KMS-11 (cell line): ENCODE measurements around the gene GFER.

Source experiments
- H2AFZ ChIP-seq: fragments of 200-600 bp; sonication (generic); 2 replicates; pipeline ENCODE4 v1.6.1; 2016; ENCODE audit warnings: antibody characterized with exemption, mixed run types, low read depth
- H3K27ac ChIP-seq: fragments of 200-600 bp; sonication (generic); 2 replicates; pipeline ENCODE4 v1.6.1; 2016; ENCODE audit warnings: mild to moderate bottlenecking, mixed run types
- H3K27me3 ChIP-seq: fragments of 200-600 bp; sonication (generic); 2 replicates; pipeline ENCODE4 v1.6.1; 2017; ENCODE audit warnings: mild to moderate bottlenecking, low read depth, mixed run types, moderate library complexity; ENCODE audit not compliant: insufficient read depth
- H3K36me3 ChIP-seq: fragments of 200-600 bp; sonication (generic); 2 replicates; pipeline ENCODE4 v1.6.1; 2017; ENCODE audit warnings: mild to moderate bottlenecking, mixed run types; ENCODE audit not compliant: insufficient read depth
- H3K4me1 ChIP-seq: fragments of 200-600 bp; sonication (generic); 2 replicates; pipeline ENCODE4 v1.6.1; 2016; ENCODE audit warnings: mild to moderate bottlenecking, low read depth, mixed run types; ENCODE audit not compliant: poor library complexity, severe bottlenecking
- H3K4me2 ChIP-seq: fragments of 200-600 bp; sonication (generic); 2 replicates; pipeline ENCODE4 v1.7.0; 2016; ENCODE audit warnings: mild to moderate bottlenecking, mixed run types
- H3K4me3 ChIP-seq: fragments of 200-600 bp; sonication (generic); IDR thresholded peaks from 2 replicates; pipeline ENCODE4 v1.6.1; 2017; ENCODE audit warnings: low read depth, low read length, mixed read lengths; ENCODE audit not compliant: insufficient read depth
- H3K79me2 ChIP-seq: fragments of 200-600 bp; sonication (generic); 2 replicates; pipeline ENCODE4 v1.6.1; 2016; ENCODE audit warnings: low read depth, mixed run types; ENCODE audit not compliant: insufficient read depth
- H3K9ac ChIP-seq: fragments of 200-600 bp; sonication (generic); 2 replicates; pipeline ENCODE4 v1.6.1; 2016; ENCODE audit warnings: mild to moderate bottlenecking, mixed run types
- H4K20me1 ChIP-seq: fragments of 200-600 bp; sonication (generic); 2 replicates; pipeline ENCODE4 v1.6.1; 2016; ENCODE audit warnings: mild to moderate bottlenecking, mixed run types; ENCODE audit not compliant: insufficient read depth
- TF ChIP-seq, protein P1 (sequence below): fragments of 200-600 bp; sonication (generic); conservative IDR thresholded peaks from 2 replicates; pipeline ENCODE4 v1.6.1; 2017; ENCODE audit warnings: low read depth, mild to moderate bottlenecking, antibody characterized with exemption, low read length, moderate library complexity, mixed read lengths

The GFER gene

DNA sequence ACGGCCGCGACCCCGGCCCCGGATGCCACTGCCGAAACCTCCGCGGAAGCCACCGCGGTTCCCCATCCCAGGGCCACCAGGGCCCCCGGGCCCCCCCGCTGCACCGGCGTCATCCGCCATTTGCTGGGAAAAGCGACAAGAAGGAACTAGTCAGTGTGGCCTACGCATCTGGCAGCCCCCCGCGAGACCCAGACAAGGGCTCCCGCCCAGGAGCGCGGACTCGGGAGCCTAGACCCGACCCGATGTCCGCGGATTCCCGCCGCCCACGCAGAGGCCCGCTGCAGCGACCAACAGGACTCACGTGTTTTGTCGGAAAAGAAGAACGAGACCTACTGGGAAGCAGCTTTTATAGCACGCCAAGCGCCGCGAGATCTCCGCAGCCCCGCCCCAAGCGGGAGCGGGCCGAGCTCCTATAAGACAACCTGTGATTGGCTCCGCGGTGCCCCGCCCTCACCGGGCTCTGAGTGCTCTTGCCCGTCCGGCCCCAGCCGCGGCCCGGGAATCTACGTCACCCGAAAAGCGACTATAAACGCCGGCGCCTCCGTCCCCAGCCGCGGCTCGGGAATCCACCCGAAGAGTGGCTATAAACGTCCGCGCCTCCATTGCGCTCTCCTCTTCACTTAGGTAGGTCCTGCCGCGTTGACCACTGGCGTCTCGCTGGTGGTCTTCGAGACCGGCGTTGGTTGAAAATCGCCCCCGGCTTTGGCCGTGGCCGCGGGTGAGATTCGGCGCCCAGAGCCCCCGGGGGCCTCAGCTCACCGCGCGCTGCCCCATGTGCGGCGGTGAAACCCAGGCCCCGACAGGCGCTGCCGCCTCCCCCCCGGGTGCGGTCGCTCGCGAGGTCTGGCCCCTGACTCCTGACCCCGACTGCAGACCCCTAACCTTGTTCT lies 19.2 kb upstream of the GFER start, which contains the start of gene RPS2:
Gene RPS2, minus strand, starts transcription at position 321 of the 890 bp plus-strand sequence. Its CDS starts 201 bp downstream, at position 120.
- Histone ChIP-seq H3K27me3 (no peaks in the 10 kb centered on the region), H3K4me3 (no peak within 1 kb of the TSS), H3K4me2 (peak within 1 kb of the TSS; percentile 64), H3K9ac (peak within 1 kb of the TSS; percentile 77), H2AFZ (peak within 1 kb of the TSS; percentile 72), H4K20me1 (no peaks in the 10 kb centered on the region), H3K36me3 (no peaks in the 10 kb centered on the region; the same call in 1 of the 2 replicates), H3K4me1 (peaks cover 11% of the 10 kb centered on the region), H3K79me2 (peaks cover 18% of the 10 kb centered on the region), H3K27ac (peak within 1 kb of the TSS; percentile 88)
- TF ChIP-seq, protein P1, sequence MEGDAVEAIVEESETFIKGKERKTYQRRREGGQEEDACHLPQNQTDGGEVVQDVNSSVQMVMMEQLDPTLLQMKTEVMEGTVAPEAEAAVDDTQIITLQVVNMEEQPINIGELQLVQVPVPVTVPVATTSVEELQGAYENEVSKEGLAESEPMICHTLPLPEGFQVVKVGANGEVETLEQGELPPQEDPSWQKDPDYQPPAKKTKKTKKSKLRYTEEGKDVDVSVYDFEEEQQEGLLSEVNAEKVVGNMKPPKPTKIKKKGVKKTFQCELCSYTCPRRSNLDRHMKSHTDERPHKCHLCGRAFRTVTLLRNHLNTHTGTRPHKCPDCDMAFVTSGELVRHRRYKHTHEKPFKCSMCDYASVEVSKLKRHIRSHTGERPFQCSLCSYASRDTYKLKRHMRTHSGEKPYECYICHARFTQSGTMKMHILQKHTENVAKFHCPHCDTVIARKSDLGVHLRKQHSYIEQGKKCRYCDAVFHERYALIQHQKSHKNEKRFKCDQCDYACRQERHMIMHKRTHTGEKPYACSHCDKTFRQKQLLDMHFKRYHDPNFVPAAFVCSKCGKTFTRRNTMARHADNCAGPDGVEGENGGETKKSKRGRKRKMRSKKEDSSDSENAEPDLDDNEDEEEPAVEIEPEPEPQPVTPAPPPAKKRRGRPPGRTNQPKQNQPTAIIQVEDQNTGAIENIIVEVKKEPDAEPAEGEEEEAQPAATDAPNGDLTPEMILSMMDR: no peak

DNA sequence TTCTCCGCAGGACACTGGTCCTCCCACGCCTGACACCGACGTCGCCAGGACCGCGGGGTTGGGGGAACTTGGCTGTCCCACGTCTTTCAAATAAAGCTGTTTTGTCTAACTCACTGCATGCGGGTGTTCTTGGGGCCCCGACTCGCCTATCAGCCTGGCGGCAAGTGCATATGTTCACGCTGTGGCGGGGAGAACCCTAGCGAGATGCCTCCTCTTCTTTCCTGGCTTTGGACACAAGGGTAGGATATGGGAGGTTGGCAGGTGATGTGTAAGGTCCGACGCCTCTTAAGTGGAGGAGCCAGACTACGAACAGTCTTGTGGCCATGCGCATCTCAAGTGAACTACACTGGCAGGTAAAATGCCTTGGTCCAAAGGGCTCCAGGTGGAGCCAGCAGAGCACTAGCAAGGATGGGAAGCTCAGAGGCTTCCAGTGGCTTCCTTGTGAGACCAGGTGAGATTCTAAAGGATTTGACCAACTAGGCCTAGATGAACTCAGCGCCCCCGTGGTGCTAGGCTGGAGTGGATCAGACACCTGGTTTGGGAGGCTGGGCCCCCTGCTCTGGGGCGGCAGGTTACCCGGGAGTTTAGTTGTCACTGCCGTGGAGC lies 18.5 kb upstream of the GFER start:
- Histone ChIP-seq H3K4me3 (no peak overlapping the region), H3K4me1 (peaks cover 7% of the 10 kb centered on the region), H3K27me3 (no peaks in the 10 kb centered on the region), H3K36me3 (no peaks in the 10 kb centered on the region; the same call in 1 of the 2 replicates), H3K27ac (peak overlapping the region; percentile 88), H3K4me2 (peak overlapping the region; percentile 64; the same call in 1 of the 2 replicates), H3K9ac (peak overlapping the region; percentile 77), H4K20me1 (no peaks in the 10 kb centered on the region), H3K79me2 (peaks cover 11% of the 10 kb centered on the region; the same call in 1 of the 2 replicates), H2AFZ (peak overlapping the region; percentile 72; the same call in 1 of the 2 replicates)
- TF ChIP-seq, protein P1: no peak

DNA sequence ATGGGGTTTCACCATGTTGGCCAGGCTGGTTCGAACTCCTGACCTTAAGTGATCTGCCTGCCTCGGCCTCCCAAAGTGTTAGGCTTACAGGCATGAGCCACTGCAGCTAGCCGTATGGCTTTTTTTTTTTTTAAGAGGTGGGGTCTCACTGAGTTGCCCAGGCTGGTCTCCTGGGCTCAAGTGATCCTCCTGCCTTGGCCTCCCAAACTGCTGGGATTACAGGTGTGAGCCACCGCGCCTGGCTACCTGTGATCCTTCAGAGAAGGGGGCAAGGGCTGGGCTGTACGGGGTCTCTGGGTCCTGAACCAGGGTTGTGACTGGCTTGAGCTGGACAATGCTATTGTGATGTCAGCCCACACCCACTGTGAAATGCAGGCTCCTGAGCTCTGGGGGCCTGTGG lies 17.5 kb upstream of the GFER start, which contains the start of gene RNF151:
Gene RNF151, plus strand, starts transcription at position 397 of the 400 bp plus-strand sequence. CDS start 26 bp downstream, outside the sequence.
- TF ChIP-seq, protein P1: no peak
- Histone ChIP-seq H4K20me1 (no peaks in the 10 kb centered on the region), H3K9ac (peak within 1 kb of the TSS; percentile 77; the same call in 1 of the 2 replicates), H3K79me2 (peaks cover 9% of the 10 kb centered on the region; the same call in 1 of the 2 replicates), H2AFZ (no peak within 1 kb of the TSS), H3K4me3 (no peak within 1 kb of the TSS), H3K4me2 (peak within 1 kb of the TSS; percentile 64; the same call in 1 of the 2 replicates), H3K36me3 (no peaks in the 10 kb centered on the region; the same call in 1 of the 2 replicates), H3K4me1 (peaks cover 4% of the 10 kb centered on the region), H3K27ac (no peak within 1 kb of the TSS; the same call in 1 of the 2 replicates), H3K27me3 (no peaks in the 10 kb centered on the region)

- Histone ChIP-seq H3K4me1 (peaks cover 10% of the 10 kb centered on the region), H3K36me3 (no peaks in the 10 kb centered on the region; the same call in 1 of the 2 replicates), H3K27me3 (no peaks in the 10 kb centered on the region), H3K27ac (no peak overlapping the region), H4K20me1 (no peaks in the 10 kb centered on the region), H3K79me2 (peaks cover 19% of the 10 kb centered on the region), H2AFZ (no peak overlapping the region), H3K9ac (no peak overlapping the region), H3K4me2 (no peak overlapping the region), H3K4me3 (no peak overlapping the region)
- TF ChIP-seq, protein P1: no peak
Observed at GRCh38 chr16:1968146-1968953, 15.6 kb upstream of the GFER start.
